ENCODE data around the gene CTU2. TPM values are rescaled to one million over a fixed set of nuclear protein-coding genes. Genes with fewer than 3 reads are reported as not detected.

Gene CTU2
- total RNA-seq, 1 experiment from 2014 or later, result 39.4 TPM

- no peaks in the 10 kb centered on the region for H3F3A ChIP-seq (ENCODE audit: low read length, unreplicated experiment)
- intact Hi-C loops (cut with micrococcal nuclease), result no loop called here
- DNase-seq, result no peak
- H3K4me3 ChIP-seq (ENCODE audit: low read length), result no peak overlapping the region
- H3K9me2 ChIP-seq (replicated peaks; ENCODE audit: low read length), result no peaks in the 10 kb centered on the region
- no peak for ATAC-seq
- H3K9me3 ChIP-seq (ENCODE audit: low read length), result no peaks in the 10 kb centered on the region
- H3K79me2 ChIP-seq (ENCODE audit: low read length), result peaks cover 91% of the 10 kb centered on the region
- H3K9ac ChIP-seq (ENCODE audit: low read length), result no peak overlapping the region
- no TSS peak for BruUV-seq (replicated peaks)
- H3K27me3 ChIP-seq (ENCODE audit: low read length), result no peaks in the 10 kb centered on the region
- peaks cover 19% of the 10 kb centered on the region; the same call in 1 of the 2 replicates for H4K20me1 ChIP-seq (ENCODE audit: low read length)
- no peak overlapping the region for H2AFZ ChIP-seq (ENCODE audit: low read length)
- H3K4me2 ChIP-seq (ENCODE audit: low read length), result no peak overlapping the region
- H3K36me3 ChIP-seq (ENCODE audit: low read depth, low read length), result no peaks in the 10 kb centered on the region
- H3K4me1 ChIP-seq (ENCODE audit: insufficient read depth, low read length), result peaks cover 38% of the 10 kb centered on the region
- CTCF ChIA-PET, result no interaction called here
- H3K27ac ChIP-seq (ENCODE audit: low read length), result no peak overlapping the region
- no peak for TF ChIP-seq EZH2phosphoT487 (IDR thresholded peaks at IDR 0.05; ENCODE audit: borderline replicate concordance, low read length)
- no peak for TF ChIP-seq CTCF (conservative IDR thresholded peaks at IDR 0.05; ENCODE audit: low read depth, low read length)
- TF ChIP-seq EZH2 (IDR thresholded peaks at IDR 0.05; ENCODE audit: low read length, unreplicated experiment), result no peak
- POLR2A ChIA-PET (ENCODE audit: unreplicated experiment), result no interaction called here
Observed at GRCh38 chr16:88759976-88760350, 53.7 kb downstream of the CTU2 start.

GRCh38 chr16:88760424-88761142 lies 54.3 kb downstream of the CTU2 start:
- ChIA-PET CTCF (no interaction called here), POLR2A (ENCODE audit: unreplicated experiment) (interaction anchor here (0.6 kb wide), 1 partner anchor 27 kb away, joined by 8 read pairs; no protein-coding TSS in a partner anchor)
- Histone ChIP-seq H4K20me1 (ENCODE audit: low read length) (peaks cover 18% of the 10 kb centered on the region; the same call in 1 of the 2 replicates), H3K79me2 (ENCODE audit: low read length) (peaks cover 94% of the 10 kb centered on the region), H3K4me2 (ENCODE audit: low read length) (no peak overlapping the region), H3F3A (ENCODE audit: low read length, unreplicated experiment) (no peaks in the 10 kb centered on the region), H3K27me3 (ENCODE audit: low read length) (no peaks in the 10 kb centered on the region), H3K9me2 (replicated peaks; ENCODE audit: low read length) (no peaks in the 10 kb centered on the region), H3K9ac (ENCODE audit: low read length) (no peak overlapping the region), H3K4me1 (ENCODE audit: insufficient read depth, low read length) (peaks cover 38% of the 10 kb centered on the region), H3K4me3 (ENCODE audit: low read length) (no peak overlapping the region), H3K9me3 (ENCODE audit: low read length) (no peaks in the 10 kb centered on the region), H2AFZ (ENCODE audit: low read length) (no peak overlapping the region), H3K27ac (ENCODE audit: low read length) (no peak overlapping the region), H3K36me3 (ENCODE audit: low read depth, low read length) (no peaks in the 10 kb centered on the region)
- TF ChIP-seq CTCF (conservative IDR thresholded peaks at IDR 0.05; ENCODE audit: low read depth, low read length) (no peak), EZH2 (IDR thresholded peaks at IDR 0.05; ENCODE audit: low read length, unreplicated experiment) (no peak), EZH2phosphoT487 (IDR thresholded peaks at IDR 0.05; ENCODE audit: borderline replicate concordance, low read length) (no peak)
- DNase-seq (no peak), ATAC-seq (no peak)
- BruUV-seq (replicated peaks), result no TSS peak
- intact Hi-C loops (cut with micrococcal nuclease), result no loop called here

GRCh38 chr16:88761143-88761534 lies 54.8 kb downstream of the CTU2 start:
- no peaks in the 10 kb centered on the region for H3F3A ChIP-seq (ENCODE audit: low read length, unreplicated experiment)
- no peaks in the 10 kb centered on the region for H3K9me3 ChIP-seq (ENCODE audit: low read length)
- TF ChIP-seq EZH2 (IDR thresholded peaks at IDR 0.05; ENCODE audit: low read length, unreplicated experiment) (no peak), CTCF (conservative IDR thresholded peaks at IDR 0.05; ENCODE audit: low read depth, low read length) (no peak), EZH2phosphoT487 (IDR thresholded peaks at IDR 0.05; ENCODE audit: borderline replicate concordance, low read length) (no peak)
- DNase-seq (no peak), ATAC-seq (no peak)
- no peak overlapping the region for H3K27ac ChIP-seq (ENCODE audit: low read length)
- no TSS peak for BruUV-seq (replicated peaks)
- peaks cover 12% of the 10 kb centered on the region; the same call in 1 of the 2 replicates for H4K20me1 ChIP-seq (ENCODE audit: low read length)
- ChIA-PET CTCF (no interaction called here), POLR2A (ENCODE audit: unreplicated experiment) (no interaction called here)
- no peak overlapping the region for H3K4me3 ChIP-seq (ENCODE audit: low read length)
- H3K4me2 ChIP-seq (ENCODE audit: low read length), result no peak overlapping the region
- H3K9ac ChIP-seq (ENCODE audit: low read length), result no peak overlapping the region
- no peaks in the 10 kb centered on the region for H3K27me3 ChIP-seq (ENCODE audit: low read length)
- no peaks in the 10 kb centered on the region for H3K36me3 ChIP-seq (ENCODE audit: low read depth, low read length)
- H3K4me1 ChIP-seq (ENCODE audit: insufficient read depth, low read length), result peaks cover 38% of the 10 kb centered on the region
- H2AFZ ChIP-seq (ENCODE audit: low read length), result no peak overlapping the region
- H3K9me2 ChIP-seq (replicated peaks; ENCODE audit: low read length), result no peaks in the 10 kb centered on the region
- H3K79me2 ChIP-seq (ENCODE audit: low read length), result peaks cover 94% of the 10 kb centered on the region
- intact Hi-C loops (cut with micrococcal nuclease), result no loop called here
